Measurements from ENCODE around the gene TCF12.

Gene TCF12

DNA sequence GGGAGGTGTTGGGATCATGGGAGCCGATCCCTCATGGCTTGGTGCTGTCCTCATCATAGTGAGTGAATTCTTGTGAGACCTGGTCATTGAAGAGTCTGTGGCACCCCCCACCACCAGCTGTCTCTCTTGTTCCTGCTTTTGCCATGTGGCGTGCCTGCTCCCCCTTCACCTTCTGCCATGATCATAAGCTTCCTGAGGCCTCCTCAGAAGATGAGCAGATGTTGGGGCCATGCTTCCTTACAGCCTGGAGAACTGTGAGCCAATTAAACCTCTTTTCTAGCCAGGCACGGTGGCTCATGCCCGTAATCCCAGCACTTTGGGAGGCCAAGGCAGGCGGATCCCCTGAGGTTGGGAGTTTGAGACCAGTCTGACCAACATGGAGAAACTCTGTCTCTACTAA is 420.9 kb downstream of the TCF12 start:
- DNase-seq (ENCODE audit: low read depth in 2 of 2) = no peak
